HUDEP-2 (cell line): Measurements from ENCODE around the gene USP11.
A peak's percentile ranks its signal among the peaks of the same experiment; 100 is the strongest.

Source experiments
- DNase-seq, 76 experiments: peaks; one replicate each; lab custom pipeline; 2025; ENCODE audit not compliant: unreplicated experiment in 76 of 76; lab: John Stamatoyannopoulos, UW

USP11 gene

GRCh38 chrX:47223476-47224250 is 9.1 kb upstream of the USP11 start:
- DNase-seq: no peak

- DNase-seq: no peak
Measured at GRCh38 chrX:47224266-47224895, 8.4 kb upstream of the USP11 start.

DNA sequence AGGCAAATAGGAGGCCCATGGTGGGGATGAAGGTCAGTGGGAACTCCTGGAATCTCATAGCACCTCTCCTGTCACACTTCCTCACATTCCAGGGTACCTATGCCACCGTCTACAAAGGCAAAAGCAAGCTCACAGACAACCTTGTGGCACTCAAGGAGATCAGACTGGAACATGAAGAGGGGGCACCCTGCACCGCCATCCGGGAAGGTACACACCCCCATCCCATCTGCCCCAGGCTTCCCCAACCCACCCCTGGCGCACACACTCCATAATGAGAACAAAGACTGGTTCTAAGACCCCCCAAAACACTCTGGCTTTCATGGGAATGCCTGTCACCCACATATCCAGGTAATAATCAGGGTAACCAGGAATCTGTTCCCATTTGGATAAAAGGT is 7.9 kb upstream of the USP11 start:
- no peak for DNase-seq

DNA sequence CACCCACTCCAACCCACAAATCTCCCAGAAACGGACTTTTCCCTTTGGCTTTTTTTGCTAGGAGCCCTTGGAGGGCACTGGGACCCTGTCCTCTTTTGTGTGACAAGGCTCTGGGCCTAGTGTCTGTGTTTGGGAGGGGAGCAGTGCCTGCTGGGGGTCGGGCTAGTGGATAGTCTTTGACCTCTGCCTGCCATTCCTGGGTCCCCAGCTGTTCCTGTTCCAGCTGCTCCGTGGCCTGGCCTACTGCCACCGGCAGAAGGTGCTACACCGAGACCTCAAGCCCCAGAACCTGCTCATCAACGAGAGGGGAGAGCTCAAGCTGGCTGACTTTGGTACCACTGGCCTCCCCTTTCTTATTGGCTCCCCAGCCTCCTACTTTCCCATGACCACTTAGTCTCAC is 6.7 kb upstream of the USP11 start:
- DNase-seq: no peak

DNA sequence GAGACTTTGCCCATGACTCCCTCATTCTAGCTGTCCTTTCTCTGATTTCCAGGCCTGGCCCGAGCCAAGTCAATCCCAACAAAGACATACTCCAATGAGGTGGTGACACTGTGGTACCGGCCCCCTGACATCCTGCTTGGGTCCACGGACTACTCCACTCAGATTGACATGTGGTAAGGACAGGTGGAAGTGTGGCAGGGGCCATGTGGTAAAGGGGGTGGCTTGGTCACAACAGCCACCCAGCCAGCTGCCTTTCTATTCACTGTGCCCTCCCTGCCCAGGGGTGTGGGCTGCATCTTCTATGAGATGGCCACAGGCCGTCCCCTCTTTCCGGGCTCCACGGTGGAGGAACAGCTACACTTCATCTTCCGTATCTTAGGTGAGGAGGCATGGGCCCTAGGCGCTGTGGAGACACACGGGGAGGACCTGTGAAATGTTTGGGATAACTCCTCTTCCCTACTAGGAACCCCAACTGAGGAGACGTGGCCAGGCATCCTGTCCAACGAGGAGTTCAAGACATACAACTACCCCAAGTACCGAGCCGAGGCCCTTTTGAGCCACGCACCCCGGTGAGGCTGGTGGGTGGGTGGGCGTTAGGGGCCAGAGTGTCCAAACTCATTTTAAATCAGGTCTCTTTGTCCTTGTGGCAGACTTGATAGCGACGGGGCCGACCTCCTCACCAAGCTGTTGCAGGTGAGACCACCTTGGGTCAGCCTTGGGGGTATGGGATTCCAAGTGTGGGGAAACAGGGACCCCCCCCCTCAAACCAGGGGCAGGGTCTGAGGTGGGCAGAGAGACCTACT is 6.1 kb upstream of the USP11 start:
- DNase-seq: no peak

DNA sequence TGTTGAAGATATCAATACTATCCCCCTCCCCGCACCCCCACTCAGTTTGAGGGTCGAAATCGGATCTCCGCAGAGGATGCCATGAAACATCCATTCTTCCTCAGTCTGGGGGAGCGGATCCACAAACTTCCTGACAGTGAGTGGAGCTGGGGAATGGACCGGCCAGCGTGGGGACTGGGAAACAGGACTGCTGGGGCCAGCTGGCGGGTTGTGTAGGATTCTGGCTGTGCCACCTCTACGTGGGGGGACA is 5.5 kb upstream of the USP11 start:
- DNase-seq: no peak

DNA sequence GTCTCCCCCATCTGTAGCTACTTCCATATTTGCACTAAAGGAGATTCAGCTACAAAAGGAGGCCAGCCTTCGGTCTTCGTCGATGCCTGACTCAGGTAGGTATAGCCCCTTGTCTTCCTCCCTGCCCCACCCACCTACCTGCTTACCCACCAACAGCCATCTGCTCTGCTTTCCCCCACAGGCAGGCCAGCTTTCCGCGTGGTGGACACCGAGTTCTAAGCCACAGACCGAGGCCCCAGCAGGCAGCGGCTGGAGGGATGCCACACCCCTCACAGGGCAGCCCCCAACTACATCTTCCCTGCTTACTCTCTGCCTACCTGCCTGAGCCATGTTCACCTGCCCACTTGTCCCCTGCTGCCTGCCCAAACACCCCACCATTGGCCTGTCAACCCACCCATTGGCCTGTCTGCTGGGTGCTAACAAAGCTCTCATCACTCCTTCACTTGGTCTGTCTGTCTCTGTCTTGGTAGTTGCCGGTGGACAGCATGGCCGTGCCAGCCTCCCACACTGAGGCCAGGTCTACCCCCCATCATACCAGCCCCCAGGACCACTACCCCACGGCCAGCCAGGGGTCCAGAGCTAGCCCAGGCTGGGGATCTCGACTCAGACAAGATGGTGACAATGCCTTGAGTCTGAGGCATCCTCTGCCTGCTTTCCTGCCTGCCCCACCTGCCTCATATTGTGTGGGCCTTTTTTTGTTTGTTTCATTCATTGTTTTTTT is 4.1 kb upstream of the USP11 start:
- no peak for DNase-seq

DNA sequence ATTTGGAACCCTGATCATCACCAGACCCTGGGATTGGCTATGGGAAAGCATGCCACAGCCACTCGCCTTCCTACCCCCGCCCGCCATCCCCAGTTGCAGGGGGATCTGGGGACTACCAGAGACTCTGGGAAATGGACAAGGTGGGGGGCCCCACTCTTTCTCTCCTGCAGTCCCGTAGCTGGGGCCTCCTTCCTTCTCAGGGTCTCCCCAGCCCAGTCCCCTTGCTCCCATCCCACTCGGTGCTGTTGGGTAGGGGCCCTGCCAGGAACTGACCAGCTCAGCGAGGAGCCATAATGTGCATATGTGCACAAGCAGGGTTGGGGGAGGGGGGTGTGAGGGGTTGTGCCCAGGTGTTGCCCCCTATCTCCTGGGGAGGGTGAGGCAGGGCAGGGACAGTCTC is 3.4 kb upstream of the USP11 start:
- DNase-seq: no peak

GRCh38 chrX:47230136-47230868 is 2.5 kb upstream of the USP11 start:
- DNase-seq: no peak

DNA sequence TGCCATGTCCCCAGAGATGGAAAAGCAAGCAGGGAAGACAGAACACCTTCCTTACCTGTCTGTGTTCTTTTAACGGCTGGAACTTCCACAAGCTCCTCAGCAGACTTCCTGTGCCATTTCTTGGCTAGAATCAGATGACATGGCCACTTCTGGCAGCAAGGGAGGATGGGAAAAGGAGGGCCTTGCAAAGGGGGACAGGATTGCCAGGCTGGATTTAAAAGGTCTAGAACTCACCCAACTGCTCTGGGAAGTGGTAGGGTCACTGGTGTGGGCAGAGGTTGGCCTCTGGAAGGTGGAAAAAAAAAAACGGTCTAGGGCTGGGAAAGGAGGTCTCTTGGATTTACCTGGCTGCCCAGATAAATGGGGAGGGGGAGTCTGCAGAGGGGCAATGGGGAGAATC is 1.6 kb upstream of the USP11 start:
- no peak for DNase-seq

DNA sequence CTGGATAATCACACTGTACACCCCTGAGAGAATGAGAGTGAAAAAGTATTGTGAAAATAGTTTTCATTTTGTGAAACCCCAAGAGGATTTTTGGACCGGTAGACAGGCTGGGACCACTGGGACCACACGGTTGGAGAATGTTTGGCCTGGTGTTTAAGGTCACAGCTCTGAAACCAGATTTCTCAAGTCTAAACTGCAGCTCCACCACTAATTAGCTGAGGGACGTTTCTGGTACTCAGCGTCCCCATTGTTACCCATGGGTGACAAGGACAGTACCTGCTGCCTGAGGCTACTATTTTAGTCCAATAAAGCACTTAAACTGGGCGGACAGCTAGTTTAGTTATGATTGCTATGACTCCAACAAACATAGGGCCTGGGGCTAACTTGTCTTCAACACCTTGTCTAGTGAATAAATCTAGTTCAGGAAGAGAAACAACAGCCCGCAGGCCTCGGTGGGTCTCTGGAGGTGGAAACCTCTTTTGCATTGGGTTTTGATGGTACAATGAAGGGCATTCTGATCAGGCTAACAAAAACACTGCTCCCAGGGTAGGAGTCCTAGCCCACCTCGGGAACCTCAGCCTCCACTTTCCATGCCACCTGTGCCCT is 509 bp upstream of the USP11 start:
- DNase-seq: no peak

GRCh38 chrX:47233333-47234113 is 714 bp downstream of the USP11 start:
- peak in 75 of 76 experiments; percentile 9 to 98 (median 90) for DNase-seq

GRCh38 chrX:47234583-47234982 is 1.8 kb downstream of the USP11 start:
- DNase-seq: no peak

DNA sequence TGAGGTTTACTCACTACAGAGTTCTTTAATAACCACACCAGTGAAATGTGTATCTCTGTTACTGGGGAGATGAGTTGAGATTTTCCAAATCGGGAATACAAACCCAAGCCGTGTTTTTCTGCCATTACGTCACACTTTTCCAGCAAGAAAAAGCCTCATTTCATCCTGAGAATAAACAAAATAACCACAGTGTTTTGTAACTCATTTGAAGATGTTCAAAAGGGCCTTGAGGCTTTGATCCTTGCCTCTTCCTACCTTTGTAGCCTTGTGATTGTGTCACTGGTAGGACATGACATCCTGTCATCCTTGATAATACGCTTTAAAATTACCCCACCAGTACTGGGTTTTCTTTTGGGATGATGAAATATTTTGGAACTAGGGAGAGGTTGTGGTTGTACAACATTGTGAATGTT is 2.9 kb downstream of the USP11 start:
- DNase-seq: no peak

GRCh38 chrX:47239199-47239598 is 6.4 kb downstream of the USP11 start:
- DNase-seq: no peak

DNA sequence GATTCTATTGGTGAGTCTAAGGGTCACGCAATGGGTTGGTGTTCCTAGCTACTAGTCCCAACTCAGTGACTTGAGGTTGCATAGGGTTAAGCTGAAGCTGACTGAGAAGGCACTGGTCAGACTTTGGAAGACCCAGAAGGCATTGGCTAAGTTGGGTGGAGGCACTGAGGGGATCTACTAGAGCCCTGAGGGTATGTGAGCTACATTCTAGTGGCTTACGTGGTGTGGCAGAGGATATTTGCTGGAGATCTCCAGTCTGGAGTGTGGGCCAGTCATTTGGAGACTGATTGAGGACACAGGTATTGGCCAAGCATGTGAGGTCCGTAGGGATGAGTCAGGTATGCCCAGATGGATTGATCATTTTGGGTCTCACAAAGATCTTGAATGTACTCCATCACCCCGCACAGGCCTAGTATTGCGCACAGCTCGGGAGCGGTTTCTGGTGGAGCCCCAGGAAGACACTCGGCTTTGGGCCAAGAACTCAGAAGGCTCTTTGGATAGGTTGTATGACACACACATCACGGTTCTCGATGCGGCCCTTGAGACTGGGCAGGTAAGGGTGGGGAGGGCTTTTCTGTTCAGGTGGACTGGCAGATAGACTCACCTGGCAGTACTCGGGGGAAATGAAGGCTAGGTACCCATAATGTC is 7.2 kb downstream of the USP11 start:
- no peak for DNase-seq

DNA sequence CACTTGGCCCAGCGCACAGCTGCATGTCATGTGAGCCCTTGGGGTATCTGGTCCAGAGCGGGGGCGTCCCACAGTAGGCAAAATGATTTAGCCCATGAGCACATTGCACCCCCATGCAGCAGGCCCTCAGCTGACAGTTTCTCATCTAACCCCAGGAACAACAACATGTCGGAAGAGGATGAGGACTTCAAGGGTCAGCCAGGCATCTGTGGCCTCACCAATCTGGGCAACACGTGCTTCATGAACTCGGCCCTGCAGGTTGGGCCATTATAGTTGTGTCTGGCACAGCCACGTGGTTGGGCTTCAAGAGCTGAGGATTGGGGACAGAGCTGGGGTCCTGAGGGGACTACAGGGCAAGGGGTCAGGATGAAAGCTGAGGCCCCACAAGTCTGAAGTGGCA is 7.8 kb downstream of the USP11 start:
- DNase-seq: no peak

GRCh38 chrX:47241201-47242011 is 8.6 kb downstream of the USP11 start:
- no peak for DNase-seq
